IMR-90 (cell line): ENCODE measurements around the gene MARS1. TPM values are rescaled to one million over a fixed set of nuclear protein-coding genes. Genes with fewer than 3 reads are reported as not detected.

Source experiments
- ATAC-seq: fragments of 200-7000 bp; cut with Tn5 transposase; 2 replicates; pipeline ENCODE4 v1.9.1; 2020; ENCODE audit warnings: low read depth, mild to moderate bottlenecking, moderate library complexity
- BruUV-seq: library from RNA; stranded (reverse); fragments of 400-500 nt; replicated peaks from 2 replicates; lab custom pipeline; 2021; lab: Mats Ljungman, UMichigan
- CTCF ChIA-PET: fragments of 300-600 bp; formaldehyde crosslinking; extraction: SDS; loops from one replicate; lab custom pipeline; 2021; ENCODE audit warnings: antibody characterized with exemption; lab: Yijun Ruan, JAX
- POLR2A ChIA-PET: fragments of 300-600 bp; sonication (Branson Sonifier 250); formaldehyde crosslinking; loops from one replicate; lab custom pipeline; 2022; ENCODE audit warnings: antibody characterized with exemption; ENCODE audit not compliant: unreplicated experiment; lab: Charles Lee
- DNase-seq: peaks from one replicate; pipeline ENCODE4 v3.0.0; 2013
- H2AFZ ChIP-seq: replicated peaks from 2 replicates; pipeline ENCODE3; 2013; ENCODE audit warnings: low read length, mild to moderate bottlenecking; ENCODE audit not compliant: poor library complexity
- H2AK5ac ChIP-seq: 2 replicates; pipeline ENCODE4 v1.6.1; 2013; ENCODE audit warnings: low read depth, low read length, inconsistent platforms
- H2AK9ac ChIP-seq: replicated peaks from 2 replicates; pipeline ENCODE3; 2013; ENCODE audit warnings: mild to moderate bottlenecking, low read depth, low read length, moderate library complexity; ENCODE audit not compliant: poor library complexity
- H2BK120ac ChIP-seq: 2 replicates; pipeline ENCODE4 v1.6.1; 2013; ENCODE audit warnings: low read depth, low read length, inconsistent platforms
- H2BK15ac ChIP-seq: 3 replicates; pipeline ENCODE4 v1.6.1; 2013; ENCODE audit warnings: low read depth, low read length, inconsistent platforms
- H2BK20ac ChIP-seq: 2 replicates; pipeline ENCODE4 v1.6.1; 2013; ENCODE audit warnings: low read depth, mild to moderate bottlenecking, inconsistent platforms, low read length, moderate library complexity
- H2BK5ac ChIP-seq: 2 replicates; pipeline ENCODE4 v1.6.1; 2013; ENCODE audit warnings: mild to moderate bottlenecking, low read depth, low read length, inconsistent platforms; ENCODE audit not compliant: poor library complexity, severe bottlenecking
- H3K14ac ChIP-seq: replicated peaks from 2 replicates; pipeline ENCODE4 v1.6.1; 2013; ENCODE audit warnings: low read depth, low read length, inconsistent platforms
- H3K18ac ChIP-seq: 2 replicates; pipeline ENCODE4 v1.6.1; 2013; ENCODE audit warnings: low read depth, low read length, control low read depth
- H3K23ac ChIP-seq: 2 replicates; pipeline ENCODE4 v1.6.1; 2013; ENCODE audit warnings: low read depth, low read length, inconsistent platforms
- H3K27ac ChIP-seq: 2 replicates; pipeline ENCODE4 v1.5.1; 2013; ENCODE audit warnings: mild to moderate bottlenecking, control low read depth, low read length; ENCODE audit not compliant: insufficient read depth
- H3K27me3 ChIP-seq: 2 replicates; pipeline ENCODE4 v1.6.1; 2013; ENCODE audit warnings: low read length; ENCODE audit not compliant: control insufficient read depth, insufficient read depth
- H3K36me3 ChIP-seq: 2 replicates; pipeline ENCODE4 v1.6.1; 2013; ENCODE audit warnings: low read length, mixed read lengths; ENCODE audit not compliant: control insufficient read depth, insufficient read depth
- H3K4ac ChIP-seq: 2 replicates; pipeline ENCODE4 v1.6.1; 2013; ENCODE audit warnings: low read depth, low read length, inconsistent platforms
- H3K4me1 ChIP-seq: 2 replicates; pipeline ENCODE4 v1.6.1; 2013; ENCODE audit warnings: low read length, mixed read lengths; ENCODE audit not compliant: control insufficient read depth, insufficient read depth
- H3K4me2 ChIP-seq: 2 replicates; pipeline ENCODE4 v1.6.1; 2013; ENCODE audit warnings: low read depth, mild to moderate bottlenecking, control low read depth, low read length, moderate library complexity
- H3K4me3 ChIP-seq: 2 replicates; pipeline ENCODE4 v1.5.1; 2013; ENCODE audit warnings: low read depth, mild to moderate bottlenecking, control low read depth, low read length, moderate library complexity; ENCODE audit not compliant: insufficient read depth
- H3K56ac ChIP-seq: 2 replicates; pipeline ENCODE4 v1.6.1; 2013; ENCODE audit warnings: low read length, inconsistent platforms; ENCODE audit not compliant: insufficient read depth; ENCODE audit errors: extremely low read depth
- H3K79me1 ChIP-seq, 2 experiments: 2 replicates each; pipeline ENCODE4 v1.6.1; 2013; ENCODE audit warnings: low read length in 2 of 2, inconsistent platforms in 1 of 2, low read depth in 1 of 2
- H3K9ac ChIP-seq: 2 replicates; pipeline ENCODE4 v1.6.1; 2013; ENCODE audit warnings: low read depth, low read length, control low read depth
- H3K9me1 ChIP-seq: 2 replicates; pipeline ENCODE4 v1.6.1; 2013; ENCODE audit warnings: low read length, inconsistent platforms; ENCODE audit not compliant: insufficient read depth
- H3K9me3 ChIP-seq: 2 replicates; pipeline ENCODE4 v1.6.1; 2013; ENCODE audit warnings: low read length; ENCODE audit not compliant: control insufficient read depth, insufficient read depth
- H4K20me1 ChIP-seq: 2 replicates; pipeline ENCODE4 v1.6.1; 2013; ENCODE audit warnings: low read length, inconsistent platforms; ENCODE audit not compliant: insufficient read depth
- H4K5ac ChIP-seq: 2 replicates; pipeline ENCODE4 v1.6.1; 2013; ENCODE audit warnings: mild to moderate bottlenecking, low read depth, low read length, control low read depth
- H4K8ac ChIP-seq, 2 experiments: 2 replicates each; pipeline ENCODE4 v1.6.1; 2013; ENCODE audit warnings: low read depth in 2 of 2, low read length in 2 of 2, control low read depth in 1 of 2, inconsistent platforms in 1 of 2
- H4K91ac ChIP-seq: 2 replicates; pipeline ENCODE4 v1.6.1; 2013; ENCODE audit warnings: low read depth, low read length, inconsistent platforms; ENCODE audit not compliant: insufficient read depth
- BHLHE40 ChIP-seq: fragments of 150-350 bp; IDR thresholded peaks from 2 replicates; pipeline ENCODE4 v1.6.1; 2016; ENCODE audit warnings: mild to moderate bottlenecking, low read depth, low read length
- CEBPB ChIP-seq: IDR thresholded peaks from 2 replicates; pipeline ENCODE4 v1.6.1; 2012; ENCODE audit warnings: low read depth, low read length, improper control_type of control experiment
- CHD1 ChIP-seq: IDR thresholded peaks from 2 replicates; pipeline ENCODE4 v1.6.1; 2012; ENCODE audit warnings: low read depth, low read length, improper control_type of control experiment
- ELK1 ChIP-seq: fragments of 150-350 bp; IDR thresholded peaks from 2 replicates; pipeline ENCODE4 v1.6.1; 2016; ENCODE audit warnings: low read depth, mild to moderate bottlenecking, low read length, moderate library complexity, borderline replicate concordance
- FOS ChIP-seq: fragments of 150-350 bp; IDR thresholded peaks from 2 replicates; pipeline ENCODE4 v1.6.1; 2016; ENCODE audit warnings: low read depth, low read length
- MAFK ChIP-seq: IDR thresholded peaks from 2 replicates; pipeline ENCODE4 v1.6.1; 2012; ENCODE audit warnings: low read depth, low read length, improper control_type of control experiment
- MAZ ChIP-seq: IDR thresholded peaks from 2 replicates; pipeline ENCODE4 v1.6.1; 2012; ENCODE audit warnings: low read depth, mild to moderate bottlenecking, low read length, improper control_type of control experiment, moderate library complexity, borderline replicate concordance
- MXI1 ChIP-seq: IDR thresholded peaks from 2 replicates; pipeline ENCODE4 v1.6.1; 2012; ENCODE audit warnings: low read depth, mild to moderate bottlenecking, low read length, moderate library complexity, borderline replicate concordance
- NFE2L2 ChIP-seq: fragments of 150-350 bp; IDR thresholded peaks from 2 replicates; pipeline ENCODE4 v1.6.1; 2016; ENCODE audit warnings: low read depth, mild to moderate bottlenecking, low read length
- POLR2A ChIP-seq: IDR thresholded peaks from 2 replicates; pipeline ENCODE4 v1.6.1; 2012; ENCODE audit warnings: mild to moderate bottlenecking, low read depth, low read length
- RAD21 ChIP-seq: IDR thresholded peaks from 2 replicates; pipeline ENCODE4 v1.6.1; 2012; ENCODE audit warnings: low read length, improper control_type of control experiment
- SMC3 ChIP-seq: fragments of 150-350 bp; IDR thresholded peaks from 2 replicates; pipeline ENCODE4 v1.6.1; 2016; ENCODE audit warnings: low read depth, mild to moderate bottlenecking, antibody characterized with exemption, low read length, moderate library complexity
- WGBS, 2 experiments: methylation state at CpG; one replicate each; pipeline versions ENCODE4 v1.1.5 to v1.1.7; 2013; ENCODE audit warnings: missing lambda C conversion rate in 2 of 2; ENCODE audit not compliant: insufficient read length in 1 of 2; ENCODE audit errors: extremely low coverage in 2 of 2; 5-methylcytosine and 5-hydroxymethylcytosine counted together
- dilution Hi-C: fragments of 300-500 bp; cut with HindIII; formaldehyde crosslinking; loops from one replicate; pipeline ENCODE4 v1.14.3; 2018; ENCODE audit warnings: low sequenced_read_pairs; ENCODE audit not compliant: unreplicated experiment
- in situ Hi-C: fragments of 300-500 bp; cut with MboI; formaldehyde crosslinking; loops from 3 replicates; pipeline ENCODE4 v1.14.3; 2019; ENCODE audit warnings: low sequenced_read_pairs, inconsistent platforms, mixed read lengths
- intact Hi-C: fragments of 100-400 bp; cut with micrococcal nuclease; formaldehyde crosslinking; loops from 2 replicates; pipeline ENCODE4 v1.10.0; 2022
- polyA plus RNA-seq, 3 experiments: library from polyadenylated mRNA; depleted of rRNA; stranded (reverse); fragments of >200 nt; gene quantifications; 2 replicates each; pipeline ENCODE4 v1.2.3, GENCODE V29; 2012; ENCODE audit warnings: low replicate concordance in 1 of 3
- total RNA-seq: library from RNA; depleted of rRNA; stranded (reverse); fragments of >200 nt; gene quantifications from 2 replicates; pipeline ENCODE4 v1.2.3, GENCODE V29; 2012
- TF ChIP-seq, protein P1 (sequence below): fragments of 150-350 bp; IDR thresholded peaks from 2 replicates; pipeline ENCODE4 v1.6.1; 2017; ENCODE audit warnings: mild to moderate bottlenecking, antibody characterized with exemption, low read length, low read depth

Gene MARS1
- total and polyA plus RNA-seq, 2 of the 4 experiments (the other 2 are of a cell fraction): 156 to 164 TPM

- TF ChIP-seq FOS: no peak
- no peak for TF ChIP-seq POLR2A
These were observed 63.0 kb downstream of the MARS1 start (continued) for GRCh38 chr12:57550641-57551549.

- Histone ChIP-seq H3K9me1 (peaks cover 7% of the 10 kb centered on the region; the same call in 1 of the 2 replicates), H4K5ac (no peak overlapping the region), H3K18ac (no peak overlapping the region), H2AK9ac (no peak overlapping the region), H3K56ac (no peak overlapping the region), H3K14ac (no peak overlapping the region), H4K8ac (no peak overlapping the region), H3K27me3 (peaks cover 46% of the 10 kb centered on the region), H2BK120ac (no peak overlapping the region), H3K4me1 (peaks cover 3% of the 10 kb centered on the region), H4K20me1 (no peaks in the 10 kb centered on the region), H3K79me1 (peaks cover 0 to 5% of the 10 kb centered on the region in 2 experiments; a peak in 1 of 4 replicates), H3K23ac (no peak overlapping the region), H2AFZ (no peak overlapping the region), H3K4me2 (no peak overlapping the region), H2BK15ac (no peak overlapping the region), H3K9me3 (no peaks in the 10 kb centered on the region), H3K4ac (no peak overlapping the region), H3K36me3 (no peaks in the 10 kb centered on the region), H2BK20ac (no peak overlapping the region), H3K4me3 (no peak overlapping the region), H3K9ac (no peak overlapping the region), H2AK5ac (no peak overlapping the region), H3K27ac (no peak overlapping the region), H4K91ac (no peak overlapping the region), H2BK5ac (no peak overlapping the region)
- dilution Hi-C loops (loop anchor here (25.0 kb wide), 1 partner anchor 111 kb away; no protein-coding TSS in a partner anchor), in situ Hi-C loops (no loop called here), intact Hi-C loops (no loop called here)
- DNase-seq (no peak), ATAC-seq (no peak)
- ChIA-PET CTCF (no interaction called here), POLR2A (no interaction called here)
- no CpG with 5 or more reads among the region's 3 CpGs for WGBS, 2 experiments
- no TSS peak for BruUV-seq
- TF ChIP-seq MAZ (no peak), CEBPB (no peak), RAD21 (no peak), NFE2L2 (no peak), MXI1 (no peak), CHD1 (no peak), SMC3 (no peak), BHLHE40 (no peak), MAFK (no peak), POLR2A (no peak), ELK1 (no peak)
- TF ChIP-seq, protein P1, sequence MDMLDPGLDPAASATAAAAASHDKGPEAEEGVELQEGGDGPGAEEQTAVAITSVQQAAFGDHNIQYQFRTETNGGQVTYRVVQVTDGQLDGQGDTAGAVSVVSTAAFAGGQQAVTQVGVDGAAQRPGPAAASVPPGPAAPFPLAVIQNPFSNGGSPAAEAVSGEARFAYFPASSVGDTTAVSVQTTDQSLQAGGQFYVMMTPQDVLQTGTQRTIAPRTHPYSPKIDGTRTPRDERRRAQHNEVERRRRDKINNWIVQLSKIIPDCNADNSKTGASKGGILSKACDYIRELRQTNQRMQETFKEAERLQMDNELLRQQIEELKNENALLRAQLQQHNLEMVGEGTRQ: no peak
These were observed 63.9 kb downstream of the MARS1 start for GRCh38 chr12:57551637-57552305.
